GM12878 (cell line): Measurements from ENCODE around the gene GRIK3. TPM values are rescaled to one million over a fixed set of nuclear protein-coding genes. Genes with fewer than 3 reads are reported as not detected.

ENCODE experiments used
- CBFB ChIP-seq: IDR thresholded peaks from 2 replicates; pipeline ENCODE4 v1.6.1; 2016; ENCODE audit warnings: antibody characterized with exemption, low read depth
- CREM ChIP-seq: IDR thresholded peaks from 2 replicates; pipeline ENCODE4 v1.6.1; 2014; ENCODE audit warnings: antibody characterized with exemption, low read depth
- CTCF ChIP-seq, 3 experiments: IDR thresholded peaks in 2 of 3; conservative IDR thresholded peaks in 1 of 3; 2 replicates each; pipeline ENCODE4 v1.5.1; 2011; ENCODE audit warnings: low read depth in 3 of 3, low read length in 3 of 3, mild to moderate bottlenecking in 3 of 3, control low read depth in 2 of 3, moderate library complexity in 2 of 3, inconsistent platforms in 1 of 3, mixed read lengths in 1 of 3; ENCODE audit not compliant: control insufficient read depth in 2 of 3, insufficient read depth in 1 of 3; ENCODE audit errors: extremely low read depth in 1 of 3
- FOXM1 ChIP-seq: IDR thresholded peaks from 2 replicates; pipeline ENCODE4 v1.6.1; 2012; ENCODE audit warnings: low read depth, mild to moderate bottlenecking, inconsistent platforms, low read length, moderate library complexity
- JUNB ChIP-seq: IDR thresholded peaks from 2 replicates; pipeline ENCODE4 v1.6.1; 2016; ENCODE audit warnings: antibody characterized with exemption, mild to moderate bottlenecking
- MEF2B ChIP-seq: fragments of 450-650 bp; IDR thresholded peaks from 2 replicates; pipeline ENCODE4 v1.6.1; 2018; ENCODE audit warnings: mild to moderate bottlenecking, moderate library complexity; ENCODE audit not compliant: partially characterized antibody, poor library complexity, severe bottlenecking
- RCOR1 ChIP-seq: conservative IDR thresholded peaks from 2 replicates; pipeline ENCODE4 v1.6.1; 2012; ENCODE audit warnings: low read depth, low read length, improper control_type of control experiment
- SRF ChIP-seq, 2 experiments: IDR thresholded peaks; 2 replicates each; pipeline ENCODE4 v1.6.1; 2011; ENCODE audit warnings: low read depth in 2 of 2, low read length in 2 of 2, mild to moderate bottlenecking in 1 of 2, moderate library complexity in 1 of 2
- STAT1 ChIP-seq: fragments of 450-650 bp; conservative IDR thresholded peaks from 2 replicates; pipeline ENCODE4 v1.6.1; 2014; ENCODE audit warnings: antibody characterized with exemption, mild to moderate bottlenecking
- SUZ12 ChIP-seq: fragments of 200-600 bp; sonication (generic); IDR thresholded peaks from one replicate; pipeline ENCODE4 v1.6.1; 2018; ENCODE audit warnings: antibody characterized with exemption, mild to moderate bottlenecking; ENCODE audit not compliant: unreplicated experiment
- ZNF592 ChIP-seq: fragments of 450-650 bp; IDR thresholded peaks from 2 replicates; pipeline ENCODE4 v1.6.1; 2017; ENCODE audit warnings: mild to moderate bottlenecking, moderate library complexity
- polyA plus RNA-seq, 11 experiments: library from polyadenylated mRNA; depleted of rRNA in 4 of 11; unstranded in 6 of 11; stranded (reverse) in 5 of 11; fragments of >200 nt; fragmentation: Nextera tagmentation in 4 of 11; fragmentation: Illumina TruSeq in 1 of 11; extraction: Ambion mirVana in 4 of 11; extraction: Trizol in 1 of 11; gene quantifications; 1 replicate in 1 of 11; 2 replicates in 10 of 11; pipeline versions ENCODE4 v1.2.1 to v1.2.3, GENCODE V29; 2011 to 2016; ENCODE audit warnings: inconsistent platforms in 2 of 11, missing spikeins in 2 of 11, low read depth in 1 of 11
- total RNA-seq, 4 experiments: library from RNA; depleted of rRNA in 3 of 4; stranded (reverse); fragments of >200 nt in 3 of 4; fragmentation: Illumina TruSeq in 1 of 4; extraction: Trizol in 1 of 4; gene quantifications; 2 replicates each; pipeline versions ENCODE4 v1.2.1 to v1.2.3, GENCODE V29; 2013 to 2021
- TF ChIP-seq, protein P1 (sequence below): fragments of 450-650 bp; IDR thresholded peaks from 2 replicates; pipeline ENCODE4 v1.6.1; 2016; ENCODE audit warnings: mild to moderate bottlenecking, moderate library complexity, borderline replicate concordance

GRIK3 gene
- total and polyA plus RNA-seq, 10 of the 15 experiments (the other 5 are each of a cell fraction or from before 2014, with no cell fraction given), result not detected

DNA sequence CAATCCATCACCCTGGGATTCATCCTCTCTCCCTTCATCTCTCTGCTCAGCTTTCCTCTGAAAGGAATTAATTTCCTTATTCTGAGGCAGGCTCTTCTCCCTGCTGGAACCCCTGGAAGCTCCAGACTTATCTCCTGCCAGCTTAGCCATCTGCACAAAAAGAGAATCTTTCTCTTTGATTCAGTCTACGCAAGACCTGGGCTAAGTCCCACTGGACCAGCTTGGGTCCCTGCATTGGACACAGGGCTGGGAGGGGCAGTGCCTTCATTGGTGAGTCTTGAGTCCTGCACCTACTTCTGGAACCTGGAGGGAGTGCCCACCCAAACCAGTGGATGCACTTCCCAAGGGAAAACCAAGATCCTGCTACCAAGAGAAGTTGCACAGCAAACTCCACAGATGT is 279.9 kb downstream of the GRIK3 start (continued):
- TF ChIP-seq, protein P1, sequence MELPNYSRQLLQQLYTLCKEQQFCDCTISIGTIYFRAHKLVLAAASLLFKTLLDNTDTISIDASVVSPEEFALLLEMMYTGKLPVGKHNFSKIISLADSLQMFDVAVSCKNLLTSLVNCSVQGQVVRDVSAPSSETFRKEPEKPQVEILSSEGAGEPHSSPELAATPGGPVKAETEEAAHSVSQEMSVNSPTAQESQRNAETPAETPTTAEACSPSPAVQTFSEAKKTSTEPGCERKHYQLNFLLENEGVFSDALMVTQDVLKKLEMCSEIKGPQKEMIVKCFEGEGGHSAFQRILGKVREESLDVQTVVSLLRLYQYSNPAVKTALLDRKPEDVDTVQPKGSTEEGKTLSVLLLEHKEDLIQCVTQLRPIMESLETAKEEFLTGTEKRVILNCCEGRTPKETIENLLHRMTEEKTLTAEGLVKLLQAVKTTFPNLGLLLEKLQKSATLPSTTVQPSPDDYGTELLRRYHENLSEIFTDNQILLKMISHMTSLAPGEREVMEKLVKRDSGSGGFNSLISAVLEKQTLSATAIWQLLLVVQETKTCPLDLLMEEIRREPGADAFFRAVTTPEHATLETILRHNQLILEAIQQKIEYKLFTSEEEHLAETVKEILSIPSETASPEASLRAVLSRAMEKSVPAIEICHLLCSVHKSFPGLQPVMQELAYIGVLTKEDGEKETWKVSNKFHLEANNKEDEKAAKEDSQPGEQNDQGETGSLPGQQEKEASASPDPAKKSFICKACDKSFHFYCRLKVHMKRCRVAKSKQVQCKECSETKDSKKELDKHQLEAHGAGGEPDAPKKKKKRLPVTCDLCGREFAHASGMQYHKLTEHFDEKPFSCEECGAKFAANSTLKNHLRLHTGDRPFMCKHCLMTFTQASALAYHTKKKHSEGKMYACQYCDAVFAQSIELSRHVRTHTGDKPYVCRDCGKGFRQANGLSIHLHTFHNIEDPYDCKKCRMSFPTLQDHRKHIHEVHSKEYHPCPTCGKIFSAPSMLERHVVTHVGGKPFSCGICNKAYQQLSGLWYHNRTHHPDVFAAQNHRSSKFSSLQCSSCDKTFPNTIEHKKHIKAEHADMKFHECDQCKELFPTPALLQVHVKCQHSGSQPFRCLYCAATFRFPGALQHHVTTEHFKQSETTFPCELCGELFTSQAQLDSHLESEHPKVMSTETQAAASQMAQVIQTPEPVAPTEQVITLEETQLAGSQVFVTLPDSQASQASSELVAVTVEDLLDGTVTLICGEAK, result no peak
- TF ChIP-seq CTCF (IDR thresholded peaks at IDR 0.05 in 2 of 3, conservative IDR thresholded peaks at IDR 0.05 in 1 of 3; ENCODE audit: control insufficient read depth in 2 of 3, extremely low read depth in 1 of 3, insufficient read depth in 1 of 3, low read depth in 3 of 3, low read length in 3 of 3), result no peak
- TF ChIP-seq SRF (IDR thresholded peaks at IDR 0.05; ENCODE audit: low read depth in 2 of 2, low read length in 2 of 2), result no peak
- no peak for TF ChIP-seq CBFB
- TF ChIP-seq CREM, result no peak
- TF ChIP-seq RCOR1, result no peak
- TF ChIP-seq SUZ12, result no peak
- no peak for TF ChIP-seq STAT1
- TF ChIP-seq ZNF592, result no peak
- no peak for TF ChIP-seq MEF2B
- TF ChIP-seq JUNB, result no peak
- no peak for TF ChIP-seq FOXM1
